ENCODE measurements around the gene PNRC2.

- TF ChIP-seq CTCF (IDR thresholded peaks at IDR 0.05) (no peak), POLR2A (IDR thresholded peaks at IDR 0.05) (no peak)
Measured at GRCh38 chr1:23964790-23965740, 5.4 kb downstream of the PNRC2 start.

Data from lower leg skin (tissue), 3 donors.